ENCODE data around the gene MCAM. TPM values are rescaled to one million over a fixed set of nuclear protein-coding genes. Genes with fewer than 3 reads are reported as not detected.
A peak's percentile ranks its signal among the peaks of the same experiment; 100 is the strongest.

MCAM gene
- total RNA-seq, 4 donors from 2014 or later, result 612 to 1,198 (median 830) TPM

- Histone ChIP-seq H3K9me3 (no peaks in the 10 kb centered on the region), H3K36me3 (peaks cover 0 to 23% (median 0%) of the 10 kb centered on the region in 3 donors), H3K4me1 (peaks cover 0 to 74% (median 41%) of the 10 kb centered on the region in 4 donors), H3K27ac (peak overlapping the region in 2 of 4 donors; percentile 95 to 97), H3K27me3 (no peaks in the 10 kb centered on the region), H3K4me3 (no peak overlapping the region)
- no peak for TF ChIP-seq POLR2A (IDR thresholded peaks at IDR 0.05)
- TF ChIP-seq, protein P1, sequence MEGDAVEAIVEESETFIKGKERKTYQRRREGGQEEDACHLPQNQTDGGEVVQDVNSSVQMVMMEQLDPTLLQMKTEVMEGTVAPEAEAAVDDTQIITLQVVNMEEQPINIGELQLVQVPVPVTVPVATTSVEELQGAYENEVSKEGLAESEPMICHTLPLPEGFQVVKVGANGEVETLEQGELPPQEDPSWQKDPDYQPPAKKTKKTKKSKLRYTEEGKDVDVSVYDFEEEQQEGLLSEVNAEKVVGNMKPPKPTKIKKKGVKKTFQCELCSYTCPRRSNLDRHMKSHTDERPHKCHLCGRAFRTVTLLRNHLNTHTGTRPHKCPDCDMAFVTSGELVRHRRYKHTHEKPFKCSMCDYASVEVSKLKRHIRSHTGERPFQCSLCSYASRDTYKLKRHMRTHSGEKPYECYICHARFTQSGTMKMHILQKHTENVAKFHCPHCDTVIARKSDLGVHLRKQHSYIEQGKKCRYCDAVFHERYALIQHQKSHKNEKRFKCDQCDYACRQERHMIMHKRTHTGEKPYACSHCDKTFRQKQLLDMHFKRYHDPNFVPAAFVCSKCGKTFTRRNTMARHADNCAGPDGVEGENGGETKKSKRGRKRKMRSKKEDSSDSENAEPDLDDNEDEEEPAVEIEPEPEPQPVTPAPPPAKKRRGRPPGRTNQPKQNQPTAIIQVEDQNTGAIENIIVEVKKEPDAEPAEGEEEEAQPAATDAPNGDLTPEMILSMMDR (IDR thresholded peaks at IDR 0.05), result no peak
- no peak for TF ChIP-seq EP300 (IDR thresholded peaks at IDR 0.05)
- 17 to 26% methylated on average over 9 of the region's 9 CpGs for WGBS, 2 donors
- no peak for DNase-seq (ENCODE audit: low spot score in 2 of 2)
These were observed 20.8 kb upstream of the MCAM start for GRCh38 chr11:119337581-119338317.

DNA sequence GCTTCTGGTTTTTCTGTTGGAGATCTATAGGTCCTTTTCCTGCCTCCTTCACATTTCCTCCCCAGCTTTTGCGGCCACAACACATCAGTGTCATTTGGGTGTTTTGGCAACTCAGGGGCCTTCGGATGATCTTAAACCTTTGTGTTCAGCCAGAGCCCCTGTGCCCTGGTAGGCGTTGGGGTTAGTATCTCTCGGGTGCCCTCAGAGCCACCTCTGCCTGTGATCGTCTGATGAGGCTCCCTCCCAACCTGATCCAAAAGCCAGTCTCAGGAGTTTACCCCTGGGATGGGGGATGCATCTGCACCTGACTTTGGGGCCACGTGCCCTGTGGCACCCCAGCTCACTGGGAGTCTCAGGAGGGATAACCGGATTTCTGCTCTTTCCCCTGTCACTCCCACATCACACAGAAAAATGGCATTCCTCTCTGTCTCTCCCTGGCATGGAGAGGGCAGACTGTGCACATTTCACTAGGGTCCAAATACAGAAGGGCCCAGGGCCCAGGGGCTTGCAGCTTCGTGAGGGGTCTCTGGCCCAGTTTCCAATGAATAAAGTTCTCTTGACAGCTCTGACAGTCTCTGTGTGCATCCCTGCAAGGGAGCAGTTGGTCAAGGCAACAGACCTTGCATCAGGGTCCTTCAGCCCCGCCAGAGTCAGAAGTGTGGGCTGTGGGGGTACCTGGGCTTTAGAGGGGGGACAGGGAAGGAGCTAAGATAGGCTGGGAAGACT, 20.0 kb upstream of the MCAM start:
- Histone ChIP-seq H3K4me3 (no peak overlapping the region), H3K9me3 (no peaks in the 10 kb centered on the region), H3K27me3 (no peaks in the 10 kb centered on the region), H3K27ac (no peak overlapping the region), H3K4me1 (peaks cover 0 to 74% (median 41%) of the 10 kb centered on the region in 4 donors), H3K36me3 (peaks cover 0 to 23% (median 0%) of the 10 kb centered on the region in 3 donors)
- 77 to 81% methylated on average over 9 of the region's 9 CpGs for WGBS, 2 donors
- TF ChIP-seq EP300 (IDR thresholded peaks at IDR 0.05) (no peak), POLR2A (IDR thresholded peaks at IDR 0.05) (no peak)
- TF ChIP-seq, protein P1 (IDR thresholded peaks at IDR 0.05), result no peak
- DNase-seq (ENCODE audit: low spot score in 2 of 2), result no peak

GRCh38 chr11:119335655-119336543, 19.0 kb upstream of the MCAM start:
- H3K4me3 ChIP-seq, result no peak overlapping the region
- 88% methylated on average over 25 to 30 of the region's 30 CpGs for WGBS, 2 donors
- no peak for DNase-seq (ENCODE audit: low spot score in 2 of 2)
- H3K4me1 ChIP-seq, result peaks cover 0 to 65% (median 34%) of the 10 kb centered on the region in 4 donors
- H3K9me3 ChIP-seq, result no peaks in the 10 kb centered on the region
- no peaks in the 10 kb centered on the region for H3K27me3 ChIP-seq
- TF ChIP-seq EP300 (IDR thresholded peaks at IDR 0.05) (no peak), POLR2A (IDR thresholded peaks at IDR 0.05) (no peak)
- TF ChIP-seq, protein P1 (IDR thresholded peaks at IDR 0.05), result no peak
- H3K36me3 ChIP-seq, result peaks cover 0 to 23% (median 0%) of the 10 kb centered on the region in 3 donors
- H3K27ac ChIP-seq, result no peak overlapping the region

GRCh38 chr11:119335091-119335654, 18.2 kb upstream of the MCAM start:
- no peak for DNase-seq (ENCODE audit: low spot score in 2 of 2)
- H3K4me3 ChIP-seq, result peak overlapping the region; percentile 75 to 88 (median 82)
- 66 to 69% methylated on average over 14 of the region's 15 CpGs for WGBS, 2 donors
- peaks cover 0 to 58% (median 30%) of the 10 kb centered on the region in 4 donors for H3K4me1 ChIP-seq
- H3K27ac ChIP-seq, result peak overlapping the region; percentile 83 to 94 (median 88)
- H3K9me3 ChIP-seq, result no peaks in the 10 kb centered on the region
- H3K27me3 ChIP-seq, result no peaks in the 10 kb centered on the region
- TF ChIP-seq, protein P1 (IDR thresholded peaks at IDR 0.05), result no peak
- TF ChIP-seq EP300 (IDR thresholded peaks at IDR 0.05) (no peak), POLR2A (IDR thresholded peaks at IDR 0.05) (no peak)
- peaks cover 0 to 23% (median 0%) of the 10 kb centered on the region in 3 donors for H3K36me3 ChIP-seq

All from tibial nerve (tissue), 4 donors.